Astrocyte of the spinal cord (primary cell): ENCODE results near the gene MDM2.
A peak's percentile ranks its signal among the peaks of the same experiment; 100 is the strongest.
"Not testable (repeated sequence)": the region's sequence is repeated elsewhere in the genome, so short reads cannot be mapped to it uniquely, and the experiment has no call there.

Source experiments
- DNase-seq: peaks from one replicate; pipeline ENCODE4 v3.0.0; 2011; ENCODE audit warnings: low read depth, low spot score
- H3K4me3 ChIP-seq: 2 replicates; pipeline ENCODE4 v1.5.1; 2011; ENCODE audit warnings: low read depth, mild to moderate bottlenecking, low read length, moderate library complexity
- CTCF ChIP-seq: IDR thresholded peaks from 2 replicates; pipeline ENCODE4 v1.5.1; 2012; ENCODE audit warnings: low read depth, mild to moderate bottlenecking, low read length, inconsistent platforms
- in situ Hi-C: cut with HindIII; loops from 2 replicates; pipeline ENCODE4 v1.10.0; 2017; ENCODE audit warnings: low sequenced_read_pairs

MDM2 gene

GRCh38 chr12:68805592-68806120, 2.3 kb upstream of the MDM2 start:
- H3K4me3 ChIP-seq, result no peak overlapping the region
- in situ Hi-C loops, result no loop called here
- no peak for DNase-seq
- TF ChIP-seq CTCF, result no peak

DNA sequence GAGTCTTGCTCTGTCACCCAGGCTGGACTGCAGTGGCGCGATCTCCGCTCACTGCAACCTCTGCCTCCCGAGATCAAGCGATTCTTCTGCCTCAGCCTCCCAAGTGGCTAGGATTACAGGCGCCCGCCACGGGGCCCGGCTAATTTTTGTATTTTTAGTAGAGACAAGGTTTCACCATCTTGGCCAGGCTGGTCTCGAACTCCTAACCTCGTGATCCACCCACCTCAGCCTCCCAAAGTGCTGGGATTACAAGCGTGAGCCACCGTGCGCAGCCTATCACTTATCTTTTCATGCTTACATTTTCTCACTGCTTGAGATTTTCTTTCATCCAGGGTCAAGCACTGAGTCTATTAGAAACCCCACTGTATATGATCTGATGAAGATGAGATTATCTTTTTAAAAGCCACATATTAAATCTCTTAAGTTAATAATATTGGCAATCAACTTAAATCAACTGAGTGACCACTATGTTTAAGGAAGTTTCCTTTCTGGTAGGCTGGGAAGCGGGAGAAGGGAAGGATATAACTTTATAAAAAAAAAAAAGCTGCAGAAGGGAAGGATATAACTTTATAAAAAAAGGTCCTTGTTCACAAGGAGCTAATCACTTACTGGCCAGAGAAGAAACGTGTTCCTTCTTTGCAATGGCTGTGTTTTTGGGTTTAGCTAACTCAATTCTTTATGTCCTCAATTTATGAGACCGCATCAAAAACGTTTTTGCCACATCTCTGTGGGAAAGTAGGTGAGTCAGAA, 1.3 kb upstream of the MDM2 start:
- no peak for TF ChIP-seq CTCF
- in situ Hi-C loops, result no loop called here
- no peak overlapping the region for H3K4me3 ChIP-seq
- no peak for DNase-seq

DNA sequence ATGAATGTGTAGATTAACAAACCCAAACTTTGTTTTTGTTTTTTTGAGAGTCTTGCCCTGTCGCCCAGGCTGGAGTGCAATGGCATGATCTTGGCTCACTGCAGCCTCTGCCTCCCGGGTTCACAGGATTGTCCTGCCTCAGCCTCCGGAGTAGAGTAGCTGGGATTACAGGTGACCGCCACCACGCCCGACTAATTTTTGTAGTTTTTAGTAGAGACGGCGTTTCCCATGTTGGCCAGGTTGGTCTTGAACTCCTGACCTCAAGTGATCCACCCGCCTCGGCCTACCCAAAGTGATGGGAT, 752 bp upstream of the MDM2 start:
- in situ Hi-C loops, DNase-seq: not testable (repeated sequence)
- peak overlapping the region; percentile 98 for H3K4me3 ChIP-seq

DNA sequence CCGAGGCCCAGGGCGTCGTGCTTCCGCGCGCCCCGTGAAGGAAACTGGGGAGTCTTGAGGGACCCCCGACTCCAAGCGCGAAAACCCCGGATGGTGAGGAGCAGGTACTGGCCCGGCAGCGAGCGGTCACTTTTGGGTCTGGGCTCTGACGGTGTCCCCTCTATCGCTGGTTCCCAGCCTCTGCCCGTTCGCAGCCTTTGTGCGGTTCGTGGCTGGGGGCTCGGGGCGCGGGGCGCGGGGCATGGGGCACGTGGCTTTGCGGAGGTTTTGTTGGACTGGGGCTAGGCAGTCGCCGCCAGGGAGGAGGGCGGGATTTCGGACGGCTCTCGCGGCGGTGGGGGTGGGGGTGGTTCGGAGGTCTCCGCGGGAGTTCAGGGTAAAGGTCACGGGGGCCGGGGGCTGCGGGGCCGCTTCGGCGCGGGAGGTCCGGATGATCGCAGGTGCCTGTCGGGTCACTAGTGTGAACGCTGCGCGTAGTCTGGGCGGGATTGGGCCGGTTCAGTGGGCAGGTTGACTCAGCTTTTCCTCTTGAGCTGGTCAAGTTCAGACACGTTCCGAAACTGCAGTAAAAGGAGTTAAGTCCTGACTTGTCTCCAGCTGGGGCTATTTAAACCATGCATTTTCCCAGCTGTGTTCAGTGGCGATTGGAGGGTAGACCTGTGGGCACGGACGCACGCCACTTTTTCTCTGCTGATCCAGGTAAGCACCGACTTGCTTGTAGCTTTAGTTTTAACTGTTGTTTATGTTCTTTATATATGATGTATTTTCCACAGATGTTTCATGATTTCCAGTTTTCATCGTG, 612 bp downstream of the MDM2 start:
- H3K4me3 ChIP-seq, result peak overlapping the region; percentile 98
- in situ Hi-C loops, result no loop called here
- peak; percentile 93 for DNase-seq
- no peak for TF ChIP-seq CTCF

DNA sequence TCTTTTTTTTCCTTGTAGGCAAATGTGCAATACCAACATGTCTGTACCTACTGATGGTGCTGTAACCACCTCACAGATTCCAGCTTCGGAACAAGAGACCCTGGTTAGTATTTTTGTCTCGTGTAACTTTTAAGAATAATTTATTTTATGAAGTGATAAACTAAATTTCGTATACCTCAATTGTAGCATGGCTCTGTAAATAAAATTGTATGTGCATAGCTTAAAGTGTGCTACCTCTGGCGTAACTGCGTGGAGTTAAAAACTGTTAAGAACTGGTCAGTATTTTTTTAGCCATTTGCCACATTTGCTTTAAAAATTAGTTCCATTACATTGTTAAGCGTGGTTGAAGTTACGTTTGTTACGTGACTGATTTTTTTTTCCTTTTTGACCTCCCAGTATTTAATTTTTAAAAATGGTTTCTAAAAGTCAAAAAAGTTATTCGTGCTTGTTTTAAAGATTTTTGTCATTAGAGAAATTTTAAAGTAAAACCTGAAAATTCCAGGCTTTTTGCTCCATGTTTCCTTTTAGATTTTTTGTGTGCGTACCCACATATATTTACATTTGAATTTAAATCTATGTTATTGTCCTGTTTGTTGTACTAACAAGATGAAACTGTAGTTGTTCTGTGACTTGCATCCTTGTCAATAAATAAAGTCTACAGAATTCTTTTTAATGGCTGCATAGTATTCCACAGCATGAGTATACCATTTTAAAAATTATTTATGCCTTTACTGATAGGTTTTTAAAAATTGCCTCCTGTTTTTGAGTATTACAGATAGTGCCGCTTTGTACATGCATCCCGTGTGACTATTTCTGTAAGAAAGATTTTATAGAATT, 1.4 kb downstream of the MDM2 start:
- in situ Hi-C loops, result no loop called here
- no peak for TF ChIP-seq CTCF
- peak overlapping the region; percentile 98 for H3K4me3 ChIP-seq
- DNase-seq, result no peak

GRCh38 chr12:68810027-68810389, 2.0 kb downstream of the MDM2 start:
- in situ Hi-C loops, DNase-seq: not testable (repeated sequence)
- H3K4me3 ChIP-seq, result peak overlapping the region; percentile 98

DNA sequence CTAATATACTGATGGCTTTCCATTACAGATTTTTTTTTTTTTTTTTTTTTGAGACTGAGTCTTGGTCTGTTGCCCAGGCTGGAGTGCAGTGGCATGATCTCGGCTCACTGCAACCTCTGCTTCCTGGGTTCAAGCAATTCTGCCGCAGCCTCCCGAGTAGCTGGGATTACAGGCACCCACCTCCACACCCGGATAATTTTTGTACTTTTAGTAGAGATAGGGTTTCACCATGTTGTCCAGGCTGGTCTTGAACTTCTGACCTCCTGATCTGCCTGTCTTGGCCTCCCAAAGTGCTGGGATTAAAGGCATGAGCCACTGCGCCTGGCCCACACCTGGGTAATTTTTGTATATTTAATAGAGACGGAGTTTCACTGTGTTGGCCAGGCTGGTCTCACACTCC, 3.6 kb downstream of the MDM2 start:
- DNase-seq, in situ Hi-C loops: not testable (repeated sequence)
- peak overlapping the region; percentile 12 for H3K4me3 ChIP-seq
